GM20000 (cell line): ENCODE results near the gene CBY3.

Experiments used
- DNase-seq: peaks from one replicate; pipeline ENCODE4 v3.0.0; 2012; ENCODE audit warnings: low spot score
- TF ChIP-seq, protein P1 (sequence below): IDR thresholded peaks from 2 replicates; pipeline ENCODE4 v1.5.1; 2012; ENCODE audit warnings: mild to moderate bottlenecking, control low read depth; ENCODE audit errors: extremely low read depth, missing control alignments

CBY3 gene

GRCh38 chr5:179680780-179681401, at the start of gene CBY3:
Gene CBY3 (minus strand): TSS chr5:179681034. CDS start chr5:179680918, 116 bp downstream.
- TF ChIP-seq, protein P1, sequence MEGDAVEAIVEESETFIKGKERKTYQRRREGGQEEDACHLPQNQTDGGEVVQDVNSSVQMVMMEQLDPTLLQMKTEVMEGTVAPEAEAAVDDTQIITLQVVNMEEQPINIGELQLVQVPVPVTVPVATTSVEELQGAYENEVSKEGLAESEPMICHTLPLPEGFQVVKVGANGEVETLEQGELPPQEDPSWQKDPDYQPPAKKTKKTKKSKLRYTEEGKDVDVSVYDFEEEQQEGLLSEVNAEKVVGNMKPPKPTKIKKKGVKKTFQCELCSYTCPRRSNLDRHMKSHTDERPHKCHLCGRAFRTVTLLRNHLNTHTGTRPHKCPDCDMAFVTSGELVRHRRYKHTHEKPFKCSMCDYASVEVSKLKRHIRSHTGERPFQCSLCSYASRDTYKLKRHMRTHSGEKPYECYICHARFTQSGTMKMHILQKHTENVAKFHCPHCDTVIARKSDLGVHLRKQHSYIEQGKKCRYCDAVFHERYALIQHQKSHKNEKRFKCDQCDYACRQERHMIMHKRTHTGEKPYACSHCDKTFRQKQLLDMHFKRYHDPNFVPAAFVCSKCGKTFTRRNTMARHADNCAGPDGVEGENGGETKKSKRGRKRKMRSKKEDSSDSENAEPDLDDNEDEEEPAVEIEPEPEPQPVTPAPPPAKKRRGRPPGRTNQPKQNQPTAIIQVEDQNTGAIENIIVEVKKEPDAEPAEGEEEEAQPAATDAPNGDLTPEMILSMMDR = no peak
- no peak for DNase-seq

GRCh38 chr5:179730356-179730755, 49.5 kb upstream of the CBY3 start:
- TF ChIP-seq, protein P1 = no peak
- DNase-seq = no peak

- no peak for DNase-seq
- TF ChIP-seq, protein P1 = no peak
Observed at GRCh38 chr5:179729727-179730126, 48.9 kb upstream of the CBY3 start.

DNA sequence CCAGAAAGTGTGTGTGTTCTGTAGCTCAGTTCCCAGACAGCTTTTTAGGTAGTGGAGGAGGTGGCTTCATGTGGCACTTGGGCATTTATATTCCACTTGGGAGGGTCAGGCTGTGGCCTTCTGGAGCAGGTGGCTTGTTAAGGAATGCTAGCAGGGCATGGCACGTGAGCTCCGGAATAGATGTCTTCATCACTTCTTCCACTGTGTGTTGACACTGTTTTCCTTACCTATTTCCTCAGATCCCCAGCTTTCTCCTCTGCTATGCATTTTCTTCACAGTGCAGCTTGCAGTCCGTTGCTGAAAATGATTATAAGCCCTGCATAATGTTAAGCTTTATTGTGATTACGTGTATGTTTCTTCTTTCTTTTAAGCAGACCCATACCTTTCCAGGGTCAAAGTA, 48.5 kb upstream of the CBY3 start:
- no peak for DNase-seq
- TF ChIP-seq, protein P1 = no peak

- TF ChIP-seq, protein P1 = no peak
- no peak for DNase-seq
Observed at GRCh38 chr5:179727106-179727505, 46.3 kb upstream of the CBY3 start.

DNA sequence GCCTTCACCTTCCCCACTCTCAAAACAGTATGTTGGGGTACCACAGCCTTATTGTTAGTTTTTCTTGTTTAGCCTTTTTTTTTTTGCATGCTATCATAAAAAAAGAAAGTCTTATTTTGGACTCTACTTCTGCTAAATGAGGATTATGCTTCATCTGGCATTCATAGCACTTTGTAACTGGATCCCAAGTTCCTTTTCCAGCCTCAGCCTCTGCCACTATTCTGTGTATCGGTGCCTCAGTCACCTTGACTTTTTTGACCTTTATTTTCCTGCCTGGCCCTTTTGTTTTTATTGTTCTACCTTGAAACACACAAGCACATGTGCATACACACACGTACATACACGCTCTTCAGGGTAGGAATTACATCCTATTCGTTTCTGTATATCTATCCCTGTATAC, 43.3 kb upstream of the CBY3 start:
- DNase-seq = no peak
- TF ChIP-seq, protein P1 = no peak

DNA sequence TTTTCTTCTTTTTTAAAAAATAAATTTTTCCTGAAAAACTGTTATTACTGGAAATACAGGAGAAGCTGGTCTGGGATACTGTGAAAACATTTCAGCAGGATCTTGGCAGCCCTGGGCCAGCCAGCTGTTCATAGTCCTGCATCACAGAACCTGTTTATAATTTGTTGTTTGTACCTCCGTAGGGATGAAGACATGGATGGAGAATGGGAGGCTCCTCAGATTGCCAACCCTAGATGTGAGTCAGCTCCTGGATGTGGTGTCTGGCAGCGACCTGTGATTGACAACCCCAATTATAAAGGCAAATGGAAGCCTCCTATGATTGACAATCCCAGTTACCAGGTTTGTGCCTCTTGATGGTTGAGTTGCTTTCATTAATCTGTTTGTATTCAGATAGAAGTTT, 39.4 kb upstream of the CBY3 start:
- DNase-seq = no peak
- TF ChIP-seq, protein P1 = no peak
